Measurements from ENCODE around the gene GLI1. TPM values are rescaled to one million over a fixed set of nuclear protein-coding genes. Genes with fewer than 3 reads are reported as not detected.
A peak's percentile ranks its signal among the peaks of the same experiment; 100 is the strongest.
"Not testable (repeated sequence)": the region's sequence is repeated elsewhere in the genome, so short reads cannot be mapped to it uniquely, and the experiment has no call there.

The GLI1 gene
- total RNA-seq, 1 donor from 2014 or later = 0.26 TPM

DNA sequence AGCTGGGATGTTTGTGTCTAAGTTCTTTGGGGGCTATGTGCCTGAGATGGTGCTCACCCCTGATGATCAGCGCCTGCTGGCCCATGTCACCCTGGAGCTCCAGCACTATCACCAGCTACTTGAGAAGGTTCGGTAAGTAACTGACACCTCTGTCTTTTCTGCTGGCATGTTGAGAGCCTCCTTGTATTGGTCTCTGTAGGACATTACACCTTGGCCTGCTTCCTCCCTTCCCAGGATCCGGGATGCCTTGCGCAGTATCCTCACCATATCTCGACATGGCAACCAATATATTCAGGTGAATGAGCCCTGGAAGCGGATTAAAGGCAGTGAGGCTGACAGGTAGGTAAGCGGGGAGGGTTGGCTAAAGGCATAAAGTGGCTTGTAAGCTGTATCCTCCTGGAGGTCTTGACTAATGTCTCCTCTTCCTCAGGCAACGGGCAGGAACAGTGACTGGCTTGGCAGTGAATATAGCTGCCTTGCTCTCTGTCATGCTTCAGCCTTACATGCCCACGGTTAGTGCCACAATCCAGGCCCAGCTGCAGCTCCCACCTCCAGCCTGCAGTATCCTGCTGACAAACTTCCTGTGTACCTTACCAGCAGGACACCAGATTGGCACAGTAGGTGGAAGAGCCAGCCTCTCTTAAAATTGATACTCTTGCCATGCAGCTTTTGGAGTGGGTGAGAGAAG, 55.3 kb downstream of the GLI1 start:
- no peak for FAIRE-seq
- no peak for DNase-seq (ENCODE audit: low read depth)
- TF ChIP-seq, protein P1, sequence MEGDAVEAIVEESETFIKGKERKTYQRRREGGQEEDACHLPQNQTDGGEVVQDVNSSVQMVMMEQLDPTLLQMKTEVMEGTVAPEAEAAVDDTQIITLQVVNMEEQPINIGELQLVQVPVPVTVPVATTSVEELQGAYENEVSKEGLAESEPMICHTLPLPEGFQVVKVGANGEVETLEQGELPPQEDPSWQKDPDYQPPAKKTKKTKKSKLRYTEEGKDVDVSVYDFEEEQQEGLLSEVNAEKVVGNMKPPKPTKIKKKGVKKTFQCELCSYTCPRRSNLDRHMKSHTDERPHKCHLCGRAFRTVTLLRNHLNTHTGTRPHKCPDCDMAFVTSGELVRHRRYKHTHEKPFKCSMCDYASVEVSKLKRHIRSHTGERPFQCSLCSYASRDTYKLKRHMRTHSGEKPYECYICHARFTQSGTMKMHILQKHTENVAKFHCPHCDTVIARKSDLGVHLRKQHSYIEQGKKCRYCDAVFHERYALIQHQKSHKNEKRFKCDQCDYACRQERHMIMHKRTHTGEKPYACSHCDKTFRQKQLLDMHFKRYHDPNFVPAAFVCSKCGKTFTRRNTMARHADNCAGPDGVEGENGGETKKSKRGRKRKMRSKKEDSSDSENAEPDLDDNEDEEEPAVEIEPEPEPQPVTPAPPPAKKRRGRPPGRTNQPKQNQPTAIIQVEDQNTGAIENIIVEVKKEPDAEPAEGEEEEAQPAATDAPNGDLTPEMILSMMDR (IDR thresholded peaks at IDR 0.05; ENCODE audit: insufficient read depth, low read length, severe bottlenecking) = no peak
- H3K36me3 ChIP-seq (ENCODE audit: control insufficient read depth, insufficient read depth, low read length) = peaks cover 51% of the 10 kb centered on the region
- H3K4me3 ChIP-seq (ENCODE audit: low read depth, low read length) = no peak overlapping the region
- no peaks in the 10 kb centered on the region for H3K27me3 ChIP-seq (ENCODE audit: control insufficient read depth, insufficient read depth, low read length)

DNA sequence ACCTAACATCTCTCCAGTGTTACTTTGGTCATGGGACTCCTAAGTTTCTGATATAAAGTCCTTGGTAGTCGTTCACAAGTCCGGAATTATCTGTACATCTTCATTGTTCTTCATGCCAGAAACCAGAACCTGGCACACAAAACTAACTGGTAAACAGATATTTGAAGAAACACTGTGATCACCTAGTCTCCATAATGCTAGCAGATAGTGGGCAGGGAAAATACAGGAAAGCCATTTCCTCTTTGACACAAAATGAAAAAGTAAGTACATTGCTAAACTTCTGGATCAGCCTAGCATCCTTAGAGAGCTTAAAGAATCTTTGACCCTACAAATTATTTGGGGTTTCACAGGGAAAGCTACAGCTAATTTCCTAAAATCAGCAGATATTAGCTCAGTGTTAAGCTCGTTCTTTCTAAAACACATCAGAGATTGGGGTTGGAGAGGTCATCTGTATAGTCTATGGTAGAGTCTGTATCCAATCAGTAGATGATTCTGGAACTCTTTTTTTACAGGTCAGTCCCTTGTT, 55.9 kb downstream of the GLI1 start:
- TF ChIP-seq, protein P1 (IDR thresholded peaks at IDR 0.05; ENCODE audit: insufficient read depth, low read length, severe bottlenecking) = no peak
- H3K4me3 ChIP-seq (ENCODE audit: low read depth, low read length) = no peak overlapping the region
- H3K36me3 ChIP-seq (ENCODE audit: control insufficient read depth, insufficient read depth, low read length) = peaks cover 51% of the 10 kb centered on the region
- H3K27me3 ChIP-seq (ENCODE audit: control insufficient read depth, insufficient read depth, low read length) = no peaks in the 10 kb centered on the region
- DNase-seq (ENCODE audit: low read depth) = no peak
- FAIRE-seq = no peak

DNA sequence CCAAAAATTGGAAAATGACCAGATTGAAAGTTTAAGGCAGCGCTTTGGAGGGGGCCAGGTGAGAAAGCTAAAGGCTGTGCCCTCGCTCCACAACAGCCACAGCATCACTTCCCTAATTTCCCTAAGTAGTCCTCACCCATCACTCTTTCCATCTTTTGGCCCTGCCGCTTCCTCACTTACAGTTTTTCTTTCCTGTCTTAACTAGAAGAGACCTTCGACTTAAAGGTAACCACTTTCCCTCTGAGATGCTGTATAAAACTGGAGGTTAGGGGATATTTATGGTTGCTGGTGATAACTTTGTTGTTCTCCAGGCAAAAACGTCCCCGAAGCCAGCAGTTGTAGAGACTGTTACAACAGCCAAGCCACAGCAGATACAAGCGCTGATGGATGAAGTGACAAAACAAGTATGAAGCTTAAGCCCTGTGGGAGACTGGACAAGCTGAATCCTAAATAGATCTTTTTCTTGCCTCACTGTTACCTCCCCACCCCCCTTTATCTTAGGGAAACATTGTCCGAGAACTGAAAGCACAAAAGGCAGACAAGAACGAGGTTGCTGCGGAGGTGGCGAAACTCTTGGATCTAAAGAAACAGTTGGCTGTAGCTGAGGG, 56.5 kb downstream of the GLI1 start:
- Histone ChIP-seq H3K36me3 (ENCODE audit: control insufficient read depth, insufficient read depth, low read length) (peaks cover 48% of the 10 kb centered on the region), H3K4me3 (ENCODE audit: low read depth, low read length) (no peak overlapping the region), H3K27me3 (ENCODE audit: control insufficient read depth, insufficient read depth, low read length) (no peaks in the 10 kb centered on the region)
- no peak for DNase-seq (ENCODE audit: low read depth)
- TF ChIP-seq, protein P1 (IDR thresholded peaks at IDR 0.05; ENCODE audit: insufficient read depth, low read length, severe bottlenecking) = no peak
- FAIRE-seq = no peak

DNA sequence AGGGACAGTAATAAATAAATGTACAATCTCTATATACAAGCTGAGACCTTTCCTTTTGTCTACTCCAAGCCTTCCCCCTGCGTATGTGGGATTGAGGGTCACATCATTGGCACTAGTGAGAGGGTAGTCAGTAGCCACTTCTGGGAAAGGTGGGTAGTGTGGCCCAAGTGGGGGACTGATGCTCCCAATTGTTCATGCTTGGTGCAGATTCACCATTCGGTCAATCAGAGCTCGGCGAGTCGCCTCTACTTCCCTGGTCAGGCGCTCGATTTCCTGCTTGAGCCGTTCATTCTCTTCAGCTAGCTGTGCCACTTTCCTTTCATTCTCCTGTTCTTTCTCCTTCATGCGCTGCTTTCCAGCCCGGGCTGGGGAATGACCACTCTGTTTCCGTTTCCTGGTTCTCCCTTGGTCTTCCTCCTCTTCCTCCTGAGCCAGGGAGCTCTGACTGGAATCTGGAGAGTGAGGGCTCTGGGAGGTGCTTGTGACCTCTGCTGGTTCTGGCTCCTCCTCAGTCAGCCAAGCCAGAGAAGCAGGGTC, 57.1 kb downstream of the GLI1 start:
- no peak for DNase-seq (ENCODE audit: low read depth)
- Histone ChIP-seq H3K4me3 (ENCODE audit: low read depth, low read length) (no peak overlapping the region), H3K27me3 (ENCODE audit: control insufficient read depth, insufficient read depth, low read length) (no peaks in the 10 kb centered on the region), H3K36me3 (ENCODE audit: control insufficient read depth, insufficient read depth, low read length) (peaks cover 43% of the 10 kb centered on the region)
- TF ChIP-seq, protein P1 (IDR thresholded peaks at IDR 0.05; ENCODE audit: insufficient read depth, low read length, severe bottlenecking) = no peak
- FAIRE-seq = no peak

- DNase-seq (ENCODE audit: low read depth) = peak; percentile 17
- H3K4me3 ChIP-seq (ENCODE audit: low read depth, low read length) = no peak overlapping the region
- TF ChIP-seq, protein P1 (IDR thresholded peaks at IDR 0.05; ENCODE audit: insufficient read depth, low read length, severe bottlenecking) = no peak
- H3K27me3 ChIP-seq (ENCODE audit: control insufficient read depth, insufficient read depth, low read length) = no peaks in the 10 kb centered on the region
- FAIRE-seq = no peak
- H3K36me3 ChIP-seq (ENCODE audit: control insufficient read depth, insufficient read depth, low read length) = peaks cover 39% of the 10 kb centered on the region
These were observed 57.6 kb downstream of the GLI1 start for GRCh38 chr12:57517187-57517586.

GRCh38 chr12:57517718-57518117, 58.1 kb downstream of the GLI1 start:
- H3K36me3 ChIP-seq (ENCODE audit: control insufficient read depth, insufficient read depth, low read length) = peaks cover 37% of the 10 kb centered on the region
- H3K27me3 ChIP-seq (ENCODE audit: control insufficient read depth, insufficient read depth, low read length); H3K4me3 ChIP-seq (ENCODE audit: low read depth, low read length); FAIRE-seq; DNase-seq (ENCODE audit: low read depth): not testable (repeated sequence)
